Hypothalamus (tissue), 51 donors: ENCODE results near the gene SELENOW.
"Not testable (repeated sequence)": the region's sequence is repeated elsewhere in the genome, so short reads cannot be mapped to it uniquely, and the experiment has no call there.

Source experiments
- DNase-seq, 51 donors: peaks; one replicate each; lab custom pipeline; 2025; lab: John Stamatoyannopoulos, UW

SELENOW gene

DNA sequence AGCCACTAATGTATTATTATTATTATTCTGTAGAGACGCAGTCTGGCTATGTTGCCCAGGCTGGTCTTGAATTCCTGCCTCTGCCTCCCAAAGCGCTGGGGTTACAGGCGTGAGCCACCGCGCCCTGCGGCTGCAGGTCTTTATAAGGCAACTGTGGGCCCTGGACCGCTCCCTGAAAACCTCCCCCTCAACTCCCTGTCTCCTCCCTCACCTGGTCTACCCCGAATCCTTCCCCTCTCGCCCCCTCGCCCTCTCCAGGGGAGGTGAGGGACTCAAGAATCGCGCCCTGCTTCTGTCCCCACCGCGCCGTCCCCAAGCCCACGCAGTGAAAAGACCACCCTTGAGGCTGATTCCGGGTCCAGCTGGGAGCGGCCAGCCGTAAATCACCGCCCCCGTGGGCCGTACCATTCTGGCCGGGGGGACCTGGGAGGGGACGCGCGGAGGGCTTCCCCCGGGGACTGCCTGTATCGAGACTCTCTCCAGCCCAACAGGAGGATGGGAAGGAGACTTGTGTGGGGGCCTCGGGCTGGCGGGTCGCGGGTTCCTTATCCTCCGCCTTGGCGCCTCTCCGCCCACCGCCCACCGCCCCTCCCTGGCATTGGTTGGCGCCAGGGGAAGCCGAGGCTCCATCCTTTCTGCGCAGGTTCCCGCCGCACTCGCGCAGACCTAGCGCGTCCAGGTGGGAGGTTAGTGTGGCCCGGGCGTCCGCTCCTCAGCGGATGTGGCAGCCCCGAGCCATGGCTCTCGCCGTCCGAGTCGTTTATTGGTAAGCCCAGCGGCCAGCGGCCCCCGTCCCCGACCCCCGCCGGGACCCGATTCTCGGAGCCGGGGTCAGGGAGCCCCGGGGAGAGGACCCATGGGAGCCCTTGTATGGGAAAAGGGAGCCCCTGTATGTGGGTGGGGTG, at the start of gene SELENOW:
TSS of gene SELENOW (plus strand) at position 655 of the 905 bp plus-strand sequence. CDS start at position 738, 83 bp downstream.
- DNase-seq, result peak; percentile 50 to 96 (median 82)

GRCh38 chr19:47729468-47729798, 49.1 kb upstream of the SELENOW start:
- DNase-seq, result peak in 3 of 51 donors; percentile 7 to 13 (median 11)

GRCh38 chr19:47729799-47730520, 48.5 kb upstream of the SELENOW start:
- peak in 6 of 51 donors; percentile 7 to 45 (median 12) for DNase-seq

GRCh38 chr19:47730521-47730889, 48.0 kb upstream of the SELENOW start:
- no peak for DNase-seq

DNA sequence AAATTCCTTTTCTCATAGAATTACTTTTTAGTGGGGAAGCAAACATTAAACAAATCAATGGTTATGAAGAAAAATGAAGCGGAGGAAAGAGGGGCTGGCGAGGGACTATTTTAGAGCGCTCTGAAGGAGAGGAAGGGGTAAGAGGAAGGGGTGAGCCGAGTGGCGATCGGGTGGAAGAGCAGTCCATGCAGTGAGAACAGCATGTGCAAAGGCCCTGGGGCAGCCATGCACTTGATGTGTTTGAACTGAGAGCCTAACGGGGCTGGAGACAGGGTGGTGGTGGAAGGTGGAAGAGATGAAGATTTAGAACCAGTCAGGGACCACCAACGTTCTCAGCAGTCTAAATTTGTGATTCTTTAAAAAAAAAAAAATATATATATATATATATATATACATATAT, 47.6 kb upstream of the SELENOW start:
- no peak for DNase-seq

GRCh38 chr19:47735131-47735530, 43.4 kb upstream of the SELENOW start:
- no peak for DNase-seq

DNA sequence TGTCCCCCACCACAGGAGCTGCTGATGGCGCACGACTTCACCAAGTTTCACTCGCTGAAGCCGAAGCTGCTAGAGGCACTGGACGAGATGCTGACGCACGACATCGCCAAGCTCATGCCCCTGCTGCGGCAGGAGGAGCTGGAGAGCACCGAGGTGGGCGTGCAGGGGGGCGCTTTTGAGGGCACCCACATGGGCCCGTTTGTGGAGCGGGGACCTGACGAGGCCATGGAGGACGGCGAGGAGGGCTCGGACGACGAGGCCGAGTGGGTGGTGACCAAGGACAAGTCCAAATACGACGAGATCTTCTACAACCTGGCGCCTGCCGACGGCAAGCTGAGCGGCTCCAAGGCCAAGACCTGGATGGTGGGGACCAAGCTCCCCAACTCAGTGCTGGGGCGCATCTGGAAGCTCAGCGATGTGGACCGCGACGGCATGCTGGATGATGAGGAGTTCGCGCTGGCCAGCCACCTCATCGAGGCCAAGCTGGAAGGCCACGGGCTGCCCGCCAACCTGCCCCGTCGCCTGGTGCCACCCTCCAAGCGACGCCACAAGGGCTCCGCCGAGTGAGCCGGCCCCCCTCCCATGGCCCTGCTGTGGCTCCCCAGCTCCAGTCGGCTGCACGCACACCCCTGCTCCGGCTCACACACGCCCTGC, 37.5 kb upstream of the SELENOW start:
- no peak for DNase-seq

DNA sequence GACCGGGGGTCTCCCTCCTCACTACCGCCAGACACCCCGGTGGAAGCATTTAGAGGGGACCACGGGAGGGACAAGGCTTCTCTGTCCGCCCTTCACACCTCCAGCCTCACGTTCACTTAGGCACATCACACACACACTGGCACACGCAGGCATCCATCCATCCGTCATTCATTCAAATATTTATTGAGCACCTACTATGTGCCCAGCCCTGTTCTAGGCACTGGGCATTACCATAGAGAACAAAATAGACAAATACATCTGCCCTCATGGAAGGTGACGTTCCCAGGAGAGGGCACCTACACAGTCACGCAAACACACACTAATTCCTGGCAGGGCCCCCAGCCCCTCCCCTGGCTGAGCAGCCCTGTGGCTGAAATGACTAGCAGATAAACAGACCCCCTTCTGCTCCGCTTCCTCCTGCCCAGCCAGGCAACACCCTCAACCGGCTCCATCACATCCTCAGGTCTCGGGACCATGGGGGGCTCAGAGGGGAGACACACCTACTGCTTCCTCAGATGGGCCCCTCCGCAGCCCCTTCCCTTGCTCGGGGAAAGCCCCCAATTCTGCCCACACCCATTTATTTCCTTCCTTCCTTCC, 36.9 kb upstream of the SELENOW start:
- no peak for DNase-seq

- no peak for DNase-seq
Observed at GRCh38 chr19:47742634-47743033, 35.9 kb upstream of the SELENOW start.

- DNase-seq, result peak; percentile 72 to 98 (median 94)
Observed at GRCh38 chr19:47745010-47745901, 33.2 kb upstream of the SELENOW start, which contains the start of gene NOP53. Gene NOP53 (plus strand): TSS chr19:47745546. CDS start chr19:47745560, 14 bp downstream.

GRCh38 chr19:47746129-47746528, 32.4 kb upstream of the SELENOW start:
- DNase-seq, result not testable (repeated sequence)

GRCh38 chr19:47749326-47749725, 29.2 kb upstream of the SELENOW start:
- DNase-seq, result no peak

DNA sequence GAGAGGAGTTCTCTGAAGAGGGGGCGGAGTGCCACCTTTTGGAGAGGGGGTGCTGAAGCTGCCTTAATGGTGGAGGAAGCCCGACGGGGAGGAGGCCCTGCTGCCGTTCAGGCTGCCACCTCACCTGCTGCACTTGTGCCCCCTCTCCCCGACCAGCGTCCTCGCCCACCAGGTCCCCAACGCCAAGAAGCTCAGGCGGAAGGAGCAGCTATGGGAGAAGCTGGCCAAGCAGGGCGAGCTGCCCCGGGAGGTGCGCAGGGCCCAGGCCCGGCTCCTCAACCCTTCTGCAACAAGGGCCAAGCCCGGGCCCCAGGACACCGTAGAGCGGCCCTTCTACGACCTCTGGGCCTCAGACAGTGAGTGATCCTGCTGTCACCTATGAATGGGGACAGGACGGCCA, 27.8 kb upstream of the SELENOW start:
- DNase-seq, result no peak

GRCh38 chr19:47752440-47753211, 25.9 kb upstream of the SELENOW start:
- no peak for DNase-seq

- DNase-seq, result no peak
Observed at GRCh38 chr19:47754206-47755064, 24.1 kb upstream of the SELENOW start.

DNA sequence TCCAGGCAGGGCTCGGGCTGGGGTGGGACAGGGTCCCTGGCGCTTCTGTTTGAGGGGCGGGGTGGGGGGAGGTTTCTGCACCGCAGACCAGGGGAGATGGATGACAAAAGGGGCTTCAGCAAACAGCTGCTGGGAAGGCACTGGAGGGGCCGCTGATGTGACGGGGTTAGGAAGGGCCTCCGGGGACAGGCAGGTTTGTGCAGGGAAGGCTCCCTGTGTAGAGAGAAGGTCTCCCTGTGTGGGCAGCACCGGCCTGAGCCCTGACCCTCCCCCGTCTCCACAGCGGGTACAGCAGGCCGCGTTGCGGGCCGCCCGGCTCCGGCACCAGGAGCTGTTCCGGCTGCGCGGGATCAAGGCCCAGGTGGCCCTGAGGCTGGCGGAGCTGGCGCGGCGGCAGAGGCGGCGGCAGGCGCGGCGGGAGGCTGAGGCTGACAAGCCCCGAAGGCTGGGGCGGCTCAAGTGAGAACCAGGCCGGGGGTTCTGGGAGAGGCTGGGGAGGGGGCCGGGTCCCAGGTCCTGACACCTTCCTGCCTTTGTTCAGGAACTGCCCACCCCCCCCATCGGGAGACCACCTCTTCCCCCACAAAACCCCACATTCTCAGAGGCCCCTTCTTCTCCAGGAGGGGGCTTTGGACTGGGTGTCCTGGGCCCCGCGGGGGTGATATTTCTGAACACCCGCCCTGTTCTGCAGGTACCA, 23.3 kb upstream of the SELENOW start:
- no peak for DNase-seq
